HG02852 (cell line): ENCODE measurements around the gene CBLL2.
"Not testable (repeated sequence)": the region's sequence is repeated elsewhere in the genome, so short reads cannot be mapped to it uniquely, and the experiment has no call there.

Experiments used
- ATAC-seq: cut with Tn5 transposase; IDR thresholded peaks from one replicate; pipeline ENCODE4 v1.9.1; 2021; ENCODE audit warnings: mild to moderate bottlenecking, moderate library complexity; ENCODE audit not compliant: unreplicated experiment

Gene CBLL2

GRCh38 chrX:22272613-22273012, at the start of gene CBLL2:
CBLL2 (plus strand) TSS chrX:22272913; CDS start chrX:22272992, 79 bp downstream.
- ATAC-seq, result no peak

- no peak for ATAC-seq
Observed at GRCh38 chrX:22234380-22234779, 38.3 kb upstream of the CBLL2 start.

- no peak for ATAC-seq
Observed at GRCh38 chrX:22237479-22237878, 35.2 kb upstream of the CBLL2 start.

GRCh38 chrX:22246620-22247019, 26.1 kb upstream of the CBLL2 start:
- ATAC-seq, result no peak

- no peak for ATAC-seq
Observed at GRCh38 chrX:22247169-22247568, 25.5 kb upstream of the CBLL2 start.

GRCh38 chrX:22248401-22248800, 24.3 kb upstream of the CBLL2 start:
- ATAC-seq, result no peak

- no peak for ATAC-seq
Observed at GRCh38 chrX:22249371-22249770, 23.3 kb upstream of the CBLL2 start.

- ATAC-seq, result no peak
Observed at GRCh38 chrX:22268706-22269105, 4.0 kb upstream of the CBLL2 start.

GRCh38 chrX:22273714-22274317, 1.1 kb downstream of the CBLL2 start:
- no peak for ATAC-seq

- ATAC-seq, result no peak
Observed at GRCh38 chrX:22276781-22277180, 4.1 kb downstream of the CBLL2 start.

GRCh38 chrX:22278375-22278774, 5.7 kb downstream of the CBLL2 start:
- no peak for ATAC-seq

- ATAC-seq, result not testable (repeated sequence)
Observed at GRCh38 chrX:22289209-22289608, 16.5 kb downstream of the CBLL2 start.

- ATAC-seq, result no peak
Observed at GRCh38 chrX:22296871-22297270, 24.2 kb downstream of the CBLL2 start.

GRCh38 chrX:22300130-22300529, 27.4 kb downstream of the CBLL2 start:
- ATAC-seq, result peak; percentile 47

GRCh38 chrX:22310779-22311178, 38.1 kb downstream of the CBLL2 start:
- no peak for ATAC-seq

GRCh38 chrX:22313766-22314165, 41.1 kb downstream of the CBLL2 start:
- ATAC-seq, result no peak

GRCh38 chrX:22314211-22314610, 41.5 kb downstream of the CBLL2 start:
- no peak for ATAC-seq

- no peak for ATAC-seq
Observed at GRCh38 chrX:22314692-22315091, 42.0 kb downstream of the CBLL2 start.

GRCh38 chrX:22315151-22315550, 42.4 kb downstream of the CBLL2 start:
- no peak for ATAC-seq

GRCh38 chrX:22320236-22320873, 47.6 kb downstream of the CBLL2 start:
- ATAC-seq, result no peak

- no peak for ATAC-seq
Observed at GRCh38 chrX:22323541-22323940, 50.8 kb downstream of the CBLL2 start.
